ENCODE results near the gene TMEM176A.

TMEM176A gene

GRCh38 chr7:150852371-150852905 lies 51.9 kb downstream of the TMEM176A start, which contains the start of gene AOC1:
Gene AOC1, plus strand, starts transcription at chr7:150852517. Its CDS starts 3,954 bp downstream, at chr7:150856471.
- TF ChIP-seq CTCF (IDR thresholded peaks at IDR 0.05; ENCODE audit: low read depth, low read length): no peak

DNA sequence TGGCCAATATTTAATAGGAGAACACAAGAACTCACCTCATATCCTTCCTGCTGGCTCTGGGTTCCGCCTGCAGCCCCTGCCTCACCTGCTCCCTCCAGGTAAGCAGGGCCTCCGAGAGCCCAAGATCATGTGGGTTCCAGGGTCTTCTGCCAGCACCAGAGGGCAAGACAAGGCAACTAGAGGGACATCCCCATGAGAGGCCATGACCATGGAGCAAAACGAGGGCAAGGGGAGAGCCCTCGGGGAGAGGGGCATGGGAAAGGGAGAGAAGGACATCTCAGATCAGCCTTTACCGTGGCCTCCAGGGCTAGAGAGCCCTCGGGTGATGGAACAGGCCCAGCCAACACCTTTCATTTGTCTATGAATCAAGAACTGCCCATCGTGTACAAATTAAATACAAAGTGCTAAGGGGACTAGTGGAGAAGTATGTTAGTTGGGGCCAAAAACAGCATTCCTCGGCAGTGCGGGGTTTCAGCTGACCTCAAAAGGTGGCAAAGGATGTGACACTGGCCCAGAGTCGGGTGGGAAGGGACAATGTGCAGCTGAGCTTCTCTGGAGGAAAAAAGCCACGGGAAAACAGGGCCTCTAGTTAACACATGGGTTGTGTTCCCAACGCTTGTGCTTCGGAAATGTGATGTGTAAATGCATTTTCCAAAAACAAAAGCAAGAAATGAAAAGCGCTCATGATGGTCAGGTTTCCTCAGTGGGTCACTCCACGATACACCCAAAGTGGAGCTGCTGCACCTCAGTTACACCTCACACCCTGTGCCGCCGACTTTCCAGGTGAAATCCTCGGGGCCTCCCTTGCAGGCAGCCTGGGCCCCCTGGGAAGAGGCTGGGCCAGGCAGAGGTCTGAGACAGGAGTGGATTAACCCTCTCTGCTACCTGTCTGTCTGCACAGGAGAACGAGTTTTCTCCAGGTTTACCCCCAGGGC lies 53.8 kb downstream of the TMEM176A start:
- H3K4me3 ChIP-seq (replicated peaks in 1 of 2; ENCODE audit: low read depth in 2 of 2, low read length in 2 of 2): no peak overlapping the region
- no peak for TF ChIP-seq CTCF (IDR thresholded peaks at IDR 0.05; ENCODE audit: low read depth, low read length)
- no peak for DNase-seq (ENCODE audit: low read depth in 2 of 2)

More at GRCh38 chr7:150852371-150852905, 51.9 kb downstream of the TMEM176A start, which contains the start of gene AOC1:
- no peak for DNase-seq (ENCODE audit: low read depth in 2 of 2)
- no peak within 1 kb of the TSS for H3K4me3 ChIP-seq (replicated peaks in 1 of 2; ENCODE audit: low read depth in 2 of 2, low read length in 2 of 2)
